Muscle of arm (tissue), 12 donors: ENCODE measurements around the gene MMRN1. TPM values are rescaled to one million over a fixed set of nuclear protein-coding genes. Genes with fewer than 3 reads are reported as not detected.
A peak's percentile ranks its signal among the peaks of the same experiment; 100 is the strongest.

Experiments used
- DNase-seq: peaks from one replicate; pipeline ENCODE4 v3.0.0-alpha.2; 2013
- polyA plus RNA-seq, 12 donors: library from polyadenylated mRNA; unstranded; fragments of 120-200 nt; gene quantifications; one replicate each; pipeline ENCODE4 v1.2.1, GENCODE V29; 2013; ENCODE audit not compliant: insufficient read length in 12 of 12

MMRN1 gene
- polyA plus RNA-seq, 12 donors, result 3.4 to 51.4 (median 7.5) TPM; not detected in 1

DNA sequence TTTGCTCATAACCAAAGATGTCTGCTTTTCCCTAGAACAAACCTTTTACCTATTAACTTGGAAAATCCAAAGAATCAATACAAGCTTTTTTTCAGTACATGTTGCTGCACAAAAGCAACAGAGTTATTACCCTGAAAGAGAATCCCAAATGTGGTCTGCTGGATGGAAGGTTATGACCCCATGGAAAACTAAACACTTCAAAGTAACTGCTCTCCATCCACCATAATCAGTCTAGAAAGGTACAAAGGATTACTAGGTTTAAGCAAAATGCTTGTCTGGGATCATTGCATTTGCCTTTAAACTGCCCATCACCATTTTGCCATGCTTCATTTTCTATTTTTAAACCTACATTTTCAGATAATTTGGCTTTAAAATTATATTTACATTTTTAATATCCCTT, 11.7 kb downstream of the MMRN1 start:
- no peak for DNase-seq

- DNase-seq, result no peak
Observed at GRCh38 chr4:89906777-89907521, 12.3 kb downstream of the MMRN1 start.

DNA sequence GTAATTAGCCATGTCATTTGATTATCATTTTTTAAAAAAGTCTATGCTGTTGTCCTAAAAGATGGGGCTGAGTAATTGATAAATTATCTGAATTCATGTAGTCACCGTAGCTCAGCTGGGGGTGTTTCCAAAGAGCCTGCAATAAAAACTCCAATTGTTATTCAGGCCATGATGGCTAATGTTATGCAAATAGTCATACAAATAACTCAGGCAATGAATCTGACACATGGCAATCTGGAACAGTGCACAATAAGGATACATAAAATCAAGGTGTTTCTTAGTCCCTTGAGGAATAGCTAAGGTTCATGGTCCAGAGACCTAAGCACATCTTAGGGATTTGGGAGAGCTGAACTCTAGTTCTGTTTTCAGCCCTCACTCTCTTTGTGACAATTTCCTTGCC, 15.2 kb downstream of the MMRN1 start:
- DNase-seq, result no peak

- DNase-seq, result no peak
Observed at GRCh38 chr4:89913623-89914022, 19.0 kb downstream of the MMRN1 start.

DNA sequence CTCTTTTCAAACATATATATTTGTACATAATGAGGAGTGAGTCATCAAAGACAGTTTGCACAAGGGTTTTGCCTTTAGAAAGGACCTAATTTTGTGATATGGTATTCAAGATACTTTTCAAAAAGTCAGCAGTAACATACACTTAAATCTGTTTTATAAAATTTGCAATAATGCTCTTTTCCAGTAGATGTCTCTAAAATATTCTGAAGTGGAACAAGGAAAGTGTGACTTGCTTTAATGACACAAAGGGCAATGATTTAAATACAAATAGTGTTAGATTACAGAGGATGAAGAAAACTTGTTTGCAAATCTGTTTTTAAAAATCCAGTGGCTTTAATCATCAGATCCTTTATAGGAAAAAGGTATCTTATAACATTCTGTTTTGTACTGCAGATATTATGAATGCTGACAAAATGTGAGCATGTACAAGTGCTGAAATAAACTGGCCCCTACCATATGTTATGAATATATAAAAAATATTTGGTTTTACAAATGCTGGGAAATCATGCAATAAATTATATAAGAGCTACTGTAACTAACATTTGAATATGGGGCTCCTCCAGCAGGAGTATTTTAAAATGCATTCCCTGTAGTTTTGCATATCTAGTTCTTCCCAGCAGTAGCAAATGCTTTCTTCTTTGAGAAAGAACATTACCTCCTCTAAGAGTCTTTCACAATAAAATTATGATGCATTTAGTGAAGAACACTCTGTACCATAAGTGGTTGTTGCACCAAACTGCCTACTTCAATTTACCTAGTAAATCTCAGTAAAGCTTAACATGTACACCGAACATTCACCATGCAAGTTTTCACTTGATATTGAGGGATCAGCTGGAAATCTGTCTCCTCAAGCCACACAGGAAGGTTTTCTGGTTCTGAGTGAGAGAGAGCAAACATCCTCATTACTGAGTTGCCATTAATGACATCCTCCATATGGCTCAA, 20.2 kb downstream of the MMRN1 start:
- DNase-seq, result no peak

- DNase-seq, result no peak
Observed at GRCh38 chr4:89915937-89916336, 21.3 kb downstream of the MMRN1 start.

- DNase-seq, result no peak
Observed at GRCh38 chr4:89922848-89923416, 28.3 kb downstream of the MMRN1 start.

DNA sequence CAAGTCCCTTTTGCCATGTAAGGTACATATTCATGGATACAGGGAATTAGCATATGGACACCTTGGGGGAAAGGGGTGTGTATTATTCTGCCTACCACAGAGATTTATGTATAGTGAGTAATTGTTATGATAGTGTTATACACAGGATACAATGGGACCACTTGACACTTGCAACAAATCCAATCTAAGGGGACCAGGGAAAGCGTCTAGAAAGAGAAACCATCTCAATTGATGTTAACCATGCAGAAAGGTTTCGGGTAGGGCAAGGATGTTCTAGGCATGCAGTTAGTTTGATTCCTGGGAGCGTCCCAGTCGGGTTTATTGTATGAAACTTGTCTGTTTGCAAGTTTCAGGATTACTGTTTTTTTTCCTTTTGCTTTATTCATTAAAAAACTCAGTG, 34.2 kb downstream of the MMRN1 start:
- DNase-seq, result no peak

GRCh38 chr4:89929425-89930159, 34.9 kb downstream of the MMRN1 start:
- no peak for DNase-seq

GRCh38 chr4:89939546-89939945, 44.9 kb downstream of the MMRN1 start:
- DNase-seq, result no peak

GRCh38 chr4:89939994-89940393, 45.3 kb downstream of the MMRN1 start:
- peak; percentile 55 for DNase-seq

DNA sequence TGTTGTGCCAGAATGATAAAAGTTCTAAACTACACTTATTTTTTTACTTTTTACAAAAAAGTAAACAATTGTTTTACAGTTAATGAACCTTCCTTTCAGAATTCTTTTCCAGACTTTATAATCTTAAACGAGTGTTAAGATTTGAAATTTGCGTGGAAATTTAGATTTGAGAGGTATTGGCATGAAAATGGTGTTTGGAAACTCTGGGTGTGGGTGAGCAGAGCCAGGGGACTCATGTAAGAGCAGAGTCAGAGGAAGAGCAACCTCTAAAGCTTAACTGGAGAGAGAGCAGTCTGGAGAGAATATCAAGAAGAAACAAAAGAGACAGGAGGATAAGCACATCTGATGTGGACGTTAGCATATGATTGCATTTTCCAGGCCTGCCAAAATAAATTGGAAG, 48.2 kb downstream of the MMRN1 start:
- DNase-seq, result no peak

DNA sequence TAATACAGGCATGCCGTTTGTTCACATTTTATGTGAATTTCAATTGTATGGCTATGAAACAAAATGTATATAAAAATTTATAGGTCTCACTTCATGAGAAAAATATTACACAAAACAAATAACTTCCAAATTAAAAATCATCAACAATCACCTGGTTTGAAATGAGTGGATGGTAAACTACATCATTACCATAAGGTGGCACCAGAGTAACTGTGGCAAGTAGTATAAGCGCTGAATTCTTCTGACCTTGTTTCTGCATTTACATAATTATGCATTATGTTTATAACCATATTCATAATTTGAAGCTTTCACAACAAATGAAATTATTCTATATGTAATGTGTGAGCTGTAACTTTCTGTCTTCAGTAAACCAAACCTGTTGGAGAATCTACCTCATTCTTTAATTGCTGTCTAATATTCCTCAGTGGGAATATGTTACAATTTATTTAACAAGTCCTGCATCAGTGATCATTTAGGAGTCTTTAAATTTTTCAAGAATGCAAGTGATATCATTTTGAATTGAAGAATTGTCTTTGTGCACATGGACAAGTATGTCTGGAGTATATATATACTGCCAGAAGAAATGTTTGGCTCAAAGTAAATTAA, 55.2 kb downstream of the MMRN1 start:
- no peak for DNase-seq

- no peak for DNase-seq
Observed at GRCh38 chr4:89952458-89952857, 57.8 kb downstream of the MMRN1 start.

GRCh38 chr4:89954906-89955695, 60.4 kb downstream of the MMRN1 start:
- no peak for DNase-seq

- no peak for DNase-seq
Observed at GRCh38 chr4:89957046-89957926, 62.6 kb downstream of the MMRN1 start.

DNA sequence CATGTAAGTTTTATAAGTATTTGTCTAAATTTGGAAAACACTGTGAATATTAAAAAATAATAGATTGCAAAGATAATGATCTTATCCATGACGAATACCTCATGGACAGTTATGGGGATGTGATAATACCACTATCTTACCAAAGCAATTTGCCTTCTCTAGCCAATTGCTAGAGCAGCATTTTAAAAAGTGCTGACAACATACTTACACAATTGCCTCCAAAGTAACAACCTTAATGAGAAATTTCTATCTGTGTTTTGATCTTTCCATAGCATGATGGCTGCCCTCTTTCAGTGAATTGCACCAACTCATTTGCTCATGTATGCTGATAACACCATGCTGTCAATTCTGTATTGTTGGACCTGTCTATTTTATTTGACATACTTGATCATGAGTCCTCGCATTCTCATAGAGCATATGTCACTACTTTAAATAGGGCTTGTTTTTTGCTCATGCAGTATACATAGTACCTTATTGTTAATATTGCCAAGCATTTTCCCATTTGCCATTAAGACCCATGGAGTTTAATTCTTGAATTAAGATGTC, 87.2 kb downstream of the MMRN1 start:
- no peak for DNase-seq

DNA sequence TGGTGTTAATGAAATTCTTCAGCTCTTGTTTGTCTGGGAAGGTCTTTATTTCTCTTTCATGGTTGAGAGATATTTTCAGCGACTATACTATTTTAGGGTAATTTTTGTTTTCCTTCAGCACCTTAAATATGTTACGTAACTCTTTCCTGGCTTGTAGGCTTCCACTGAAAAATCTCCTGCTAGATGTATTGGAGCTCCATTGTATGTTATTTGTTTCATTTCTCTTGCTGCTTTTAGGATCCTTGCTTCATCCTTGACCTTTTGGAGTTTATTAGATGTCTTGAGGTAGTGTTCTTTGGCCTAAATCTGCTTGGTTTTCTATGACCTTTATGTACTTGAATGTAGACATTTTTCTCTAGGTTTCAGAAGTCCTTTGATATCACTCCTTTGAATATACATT, 93.6 kb downstream of the MMRN1 start:
- no peak for DNase-seq

- DNase-seq, result no peak
Observed at GRCh38 chr4:89992744-89993143, 98.1 kb downstream of the MMRN1 start.
